HG03469 (cell line): ENCODE results near the gene IFFO2.

Experiments
- ATAC-seq: cut with Tn5 transposase; IDR thresholded peaks from one replicate; pipeline ENCODE4 v1.9.1; 2021; ENCODE audit warnings: mild to moderate bottlenecking, moderate library complexity, moderate number of reproducible peaks; ENCODE audit not compliant: unreplicated experiment

IFFO2 gene

GRCh38 chr1:18956193-18957135 lies at the start of gene IFFO2:
Gene IFFO2, minus strand, starts transcription at chr1:18956676. Its CDS starts 344 bp downstream, at chr1:18956332.
- ATAC-seq = peak; percentile 43

GRCh38 chr1:19006000-19006399 lies 49.5 kb upstream of the IFFO2 start:
- ATAC-seq = no peak

- no peak for ATAC-seq
Observed at GRCh38 chr1:19003371-19004290, 47.2 kb upstream of the IFFO2 start.

GRCh38 chr1:19000065-19000464 lies 43.6 kb upstream of the IFFO2 start:
- no peak for ATAC-seq

GRCh38 chr1:18999359-18999758 lies 42.9 kb upstream of the IFFO2 start:
- no peak for ATAC-seq

GRCh38 chr1:18998016-18998724 lies 41.7 kb upstream of the IFFO2 start:
- ATAC-seq = no peak

- ATAC-seq = no peak
Observed at GRCh38 chr1:18997508-18997907, 41.0 kb upstream of the IFFO2 start.

GRCh38 chr1:18996548-18997177 lies 40.2 kb upstream of the IFFO2 start:
- ATAC-seq = no peak

- ATAC-seq = no peak
Observed at GRCh38 chr1:18994381-18994780, 37.9 kb upstream of the IFFO2 start.

GRCh38 chr1:18992646-18993045 lies 36.2 kb upstream of the IFFO2 start:
- ATAC-seq = no peak

- ATAC-seq = no peak
Observed at GRCh38 chr1:18991585-18991984, 35.1 kb upstream of the IFFO2 start.

- no peak for ATAC-seq
Observed at GRCh38 chr1:18989896-18990295, 33.4 kb upstream of the IFFO2 start.

- ATAC-seq = no peak
Observed at GRCh38 chr1:18989176-18989799, 32.8 kb upstream of the IFFO2 start.

GRCh38 chr1:18981242-18981641 lies 24.8 kb upstream of the IFFO2 start:
- no peak for ATAC-seq

GRCh38 chr1:18978706-18979105 lies 22.2 kb upstream of the IFFO2 start:
- ATAC-seq = no peak

GRCh38 chr1:18977428-18977827 lies 21.0 kb upstream of the IFFO2 start:
- no peak for ATAC-seq

- no peak for ATAC-seq
Observed at GRCh38 chr1:18976096-18976495, 19.6 kb upstream of the IFFO2 start.

GRCh38 chr1:18974606-18975005 lies 18.1 kb upstream of the IFFO2 start:
- no peak for ATAC-seq

GRCh38 chr1:18974005-18974404 lies 17.5 kb upstream of the IFFO2 start:
- no peak for ATAC-seq

- no peak for ATAC-seq
Observed at GRCh38 chr1:18973446-18973955, 17.0 kb upstream of the IFFO2 start.
